Measurements from ENCODE around the gene TRIM44.

- TF ChIP-seq CTCF (IDR thresholded peaks at IDR 0.05) (no peak), POLR2A (IDR thresholded peaks at IDR 0.05) (no peak)
These were observed 60.1 kb downstream of the TRIM44 start for GRCh38 chr11:35722641-35723040.
